ENCODE data around the gene HSD17B13.
"Not testable (repeated sequence)": the region's sequence is repeated elsewhere in the genome, so short reads cannot be mapped to it uniquely, and the experiment has no call there.

The HSD17B13 gene

DNA sequence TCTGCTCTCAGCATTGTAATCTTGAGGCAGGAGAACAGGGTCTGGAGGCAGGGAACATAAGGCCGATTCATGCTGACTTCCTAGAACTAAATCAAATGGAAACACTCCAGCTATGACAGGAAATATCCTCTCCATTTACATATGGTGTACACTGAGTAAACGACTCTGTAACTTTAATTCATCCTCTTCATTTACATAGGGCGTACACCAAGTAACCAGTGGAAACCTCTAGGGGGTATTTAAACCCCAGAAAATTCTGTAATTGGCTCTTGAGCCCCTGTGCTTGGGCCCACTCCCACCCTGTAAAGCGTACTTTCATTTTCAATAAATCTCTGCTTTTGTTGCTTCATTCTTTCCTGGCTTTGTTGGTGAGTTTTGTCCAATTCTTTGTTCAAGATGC is 7.7 kb downstream of the HSD17B13 start:
- not testable (repeated sequence) for DNase-seq

DNA sequence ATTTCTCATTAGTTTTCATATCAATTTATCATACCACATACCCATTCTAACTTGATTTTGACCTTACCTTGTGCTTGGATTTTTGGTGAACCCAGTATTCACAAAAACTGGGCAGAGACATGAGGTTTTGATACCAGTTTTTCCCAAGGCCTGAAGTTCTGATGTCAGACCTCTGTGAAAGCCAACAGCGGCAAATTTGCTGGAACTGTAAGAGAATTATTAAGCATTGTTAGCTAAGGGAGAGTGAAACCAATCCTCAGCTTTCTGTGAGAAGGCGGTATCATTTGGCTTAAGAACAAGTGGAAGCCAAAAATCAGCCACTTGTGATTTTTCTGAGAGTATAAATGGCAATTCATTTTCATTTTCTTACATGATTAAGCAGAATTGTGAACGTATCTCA is 8.9 kb downstream of the HSD17B13 start:
- DNase-seq: no peak

DNA sequence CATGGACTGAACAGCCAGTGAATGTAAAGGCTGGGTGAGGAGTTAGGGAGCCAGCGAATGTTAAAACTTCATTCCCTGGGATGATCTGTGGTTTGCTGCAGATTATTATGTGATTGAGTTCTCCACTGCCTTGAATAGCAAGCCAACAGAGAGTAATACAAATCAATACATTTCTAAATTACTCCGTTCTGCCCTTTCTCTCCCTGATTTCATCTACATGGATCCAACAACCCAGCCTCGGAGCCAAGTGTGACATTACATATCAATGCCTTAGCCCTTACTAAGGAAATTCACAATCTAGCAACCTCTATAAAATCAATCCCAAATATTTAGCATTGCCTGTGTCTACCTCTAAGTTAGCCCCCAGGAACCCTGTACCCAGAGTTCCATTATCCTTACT is 11.0 kb downstream of the HSD17B13 start:
- no peak for DNase-seq

DNA sequence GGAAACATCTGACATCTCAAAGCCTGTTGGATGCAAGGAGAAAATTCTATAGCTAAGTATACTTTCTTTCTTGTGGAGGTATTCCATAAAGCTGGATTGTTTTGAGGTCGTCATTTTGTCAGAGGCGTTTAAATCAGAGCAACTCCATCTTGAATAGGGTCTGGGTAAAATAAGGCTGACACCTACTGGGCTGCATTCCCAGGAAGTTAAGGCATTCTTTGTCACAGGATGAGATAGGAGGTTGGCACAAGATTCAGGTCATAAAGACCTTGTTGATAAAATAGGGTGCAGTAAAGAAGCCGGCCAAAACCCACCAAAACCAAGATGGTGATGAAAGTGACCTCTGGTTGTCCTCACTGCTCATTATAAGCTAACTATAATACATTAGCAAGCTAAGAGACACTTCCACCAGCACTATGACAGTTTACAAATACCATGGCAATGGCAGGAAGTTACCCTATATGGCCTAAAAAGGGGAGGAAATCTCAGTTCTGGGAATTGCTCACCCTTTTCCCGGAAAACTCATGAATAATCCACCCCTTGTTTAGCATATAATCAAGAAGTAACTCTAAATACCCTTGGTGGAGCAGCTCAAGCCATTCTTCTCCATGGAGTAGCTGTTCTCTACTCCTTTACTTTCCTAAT is 11.9 kb downstream of the HSD17B13 start:
- no peak for DNase-seq

DNA sequence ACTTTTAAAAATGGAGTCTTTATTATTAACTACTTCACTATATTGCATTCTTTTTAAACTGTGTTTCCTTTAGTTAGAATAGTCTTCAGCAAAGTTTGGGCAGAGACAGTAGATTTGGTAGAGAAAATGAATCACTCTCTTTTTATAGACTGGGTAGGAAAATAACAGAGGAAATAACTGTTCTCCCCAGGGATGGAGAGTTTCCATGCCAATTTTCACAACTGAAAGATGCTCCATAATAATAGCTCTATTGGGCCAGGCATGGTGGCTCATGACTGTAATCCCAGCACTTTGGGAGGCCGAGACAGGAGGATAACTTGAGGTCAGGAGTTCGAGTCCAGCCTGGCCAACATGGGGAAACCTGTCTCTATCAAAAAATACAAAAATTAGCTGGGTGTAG is 13.1 kb downstream of the HSD17B13 start:
- DNase-seq: no peak

DNA sequence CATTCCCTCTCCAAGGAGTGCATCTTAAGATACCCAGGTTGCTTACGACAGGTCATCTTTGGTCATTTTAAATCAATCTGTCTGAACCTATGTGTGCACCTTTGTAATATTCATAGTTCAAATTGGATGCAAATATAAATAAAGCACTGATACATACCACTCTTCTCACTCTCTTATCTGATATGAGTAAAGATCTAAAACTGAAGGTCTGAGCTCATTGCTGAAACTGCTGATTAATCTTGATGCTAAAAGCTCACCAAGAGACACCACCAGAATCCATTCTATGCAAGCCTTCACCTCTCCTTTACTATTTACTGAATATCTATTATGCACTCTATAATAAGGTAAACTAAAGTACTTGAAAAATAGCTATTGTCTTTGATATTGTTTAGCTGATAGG is 16.6 kb downstream of the HSD17B13 start:
- peak; percentile 33 for DNase-seq

DNA sequence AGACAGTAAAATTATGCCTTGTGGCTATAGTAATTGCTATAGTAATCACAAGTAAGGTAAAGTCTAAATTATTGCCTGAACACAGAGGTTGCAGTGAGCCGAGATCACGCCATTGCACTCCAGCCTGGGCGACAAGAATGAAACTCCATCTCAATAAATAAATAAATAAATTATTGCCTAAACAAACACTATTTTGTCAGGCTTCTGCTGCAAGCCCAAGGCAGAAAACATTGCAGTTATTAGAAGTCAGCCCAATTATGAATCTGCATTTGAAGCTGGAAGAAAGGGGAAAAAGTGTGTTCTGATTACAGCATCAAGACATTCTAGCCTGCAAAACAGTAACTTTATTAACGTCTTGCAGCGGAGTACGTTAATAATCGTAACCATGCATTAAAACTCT is 17.1 kb downstream of the HSD17B13 start:
- no peak for DNase-seq

DNA sequence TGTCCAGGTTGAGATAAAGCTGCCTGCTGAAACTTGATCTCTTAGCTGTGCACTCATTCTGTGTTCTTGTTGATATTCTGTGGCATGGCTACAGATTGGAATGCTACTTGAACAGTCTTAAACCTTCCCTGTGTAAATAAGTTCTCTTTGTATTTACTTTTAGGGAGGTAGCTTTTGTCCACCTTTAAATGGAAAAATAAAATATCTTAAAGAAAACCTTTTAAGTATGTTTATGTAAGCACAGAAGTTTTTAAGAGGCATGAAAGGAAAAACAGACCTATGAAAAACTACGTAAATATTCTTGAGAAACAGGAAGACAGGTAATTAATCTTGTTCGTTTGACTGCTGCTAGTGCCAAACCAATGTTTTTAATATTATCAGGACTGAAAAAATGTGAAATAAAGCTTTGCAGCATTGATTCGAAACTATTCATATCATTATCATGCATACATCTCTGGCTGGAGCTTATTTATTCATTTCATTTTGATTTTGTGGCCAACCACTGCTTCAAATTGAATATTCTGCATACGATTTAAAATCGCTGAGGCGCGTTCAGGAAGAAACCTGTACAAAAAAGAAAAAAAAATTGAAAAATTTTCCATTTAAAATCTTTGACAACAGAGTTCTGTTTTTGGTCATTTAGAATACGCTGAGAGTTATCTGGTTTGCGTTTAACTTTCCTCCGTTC is 17.8 kb downstream of the HSD17B13 start:
- no peak for DNase-seq

DNA sequence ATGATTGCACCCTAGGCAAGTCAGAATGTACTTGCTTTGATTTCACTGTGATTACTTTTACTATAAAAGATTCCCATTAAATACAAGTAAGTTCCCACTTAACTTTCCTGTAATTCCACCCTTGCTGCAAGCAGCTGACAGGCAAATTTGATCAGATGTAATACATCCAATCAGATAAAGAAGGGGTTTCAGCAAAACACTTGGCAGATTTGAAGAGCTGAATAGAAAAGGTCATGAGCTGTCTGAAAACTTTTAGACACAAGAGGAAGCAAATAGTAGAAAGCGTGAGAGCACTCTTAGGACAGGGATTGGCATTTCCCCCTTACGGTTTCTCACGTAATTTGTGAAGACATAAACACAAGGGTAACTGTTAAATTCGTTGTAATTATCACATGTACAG is 22.8 kb downstream of the HSD17B13 start:
- no peak for DNase-seq

DNA sequence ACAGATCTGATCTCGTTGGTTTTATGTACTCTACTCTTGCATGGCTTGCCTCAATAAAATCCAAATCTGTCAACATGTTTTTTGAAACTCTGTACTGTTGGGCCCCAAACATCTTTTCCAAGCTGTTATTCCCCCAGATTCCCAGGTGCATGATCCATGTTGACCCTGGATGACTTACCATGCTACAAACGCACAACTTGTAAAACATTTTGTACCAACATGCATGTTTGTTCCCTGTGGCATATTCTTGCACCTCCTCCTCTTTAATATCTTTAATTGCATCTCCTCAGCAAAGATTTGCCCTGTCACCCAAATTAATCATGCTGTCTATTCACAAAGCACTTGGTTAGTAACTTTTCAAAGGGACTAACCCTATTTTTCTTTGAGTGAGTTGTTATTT is 24.3 kb downstream of the HSD17B13 start:
- no peak for DNase-seq

DNA sequence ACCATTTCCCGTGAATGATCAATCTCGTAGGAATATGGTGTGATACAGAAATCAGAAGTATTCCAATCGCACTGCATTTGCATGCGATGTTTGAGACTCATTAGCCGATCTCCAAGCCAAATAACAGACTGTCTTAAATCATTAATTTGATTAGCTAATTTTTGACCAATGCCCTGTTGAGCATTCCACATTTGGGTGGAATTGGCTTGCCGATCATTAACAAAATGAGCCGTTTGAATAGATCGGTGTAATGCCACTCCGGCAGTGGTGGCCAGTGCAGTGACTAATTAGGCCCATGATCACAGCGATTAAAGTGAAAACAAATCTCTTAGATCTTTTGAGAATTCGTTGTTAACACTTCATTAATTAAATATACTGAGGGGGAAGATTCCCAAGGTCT is 27.8 kb downstream of the HSD17B13 start:
- not testable (repeated sequence) for DNase-seq

DNA sequence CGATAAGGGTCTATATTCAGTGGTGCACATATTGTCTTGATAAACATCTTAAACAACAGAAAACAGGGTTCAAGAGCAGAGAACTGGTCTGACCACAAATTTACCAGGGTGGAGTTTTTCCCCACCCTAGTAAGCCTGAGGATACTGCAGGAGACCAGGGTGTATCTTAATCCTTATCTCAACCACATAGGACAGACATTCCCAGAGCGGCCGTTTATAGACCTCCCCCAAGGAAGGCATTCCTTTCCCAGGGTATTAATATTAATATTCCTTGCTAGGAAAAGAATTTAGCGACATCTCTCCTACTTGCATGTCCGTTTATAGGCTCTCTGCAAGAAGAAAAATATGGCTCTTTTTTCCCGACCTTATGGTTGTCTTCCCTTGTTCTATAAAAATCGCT is 28.8 kb downstream of the HSD17B13 start:
- not testable (repeated sequence) for DNase-seq

DNA sequence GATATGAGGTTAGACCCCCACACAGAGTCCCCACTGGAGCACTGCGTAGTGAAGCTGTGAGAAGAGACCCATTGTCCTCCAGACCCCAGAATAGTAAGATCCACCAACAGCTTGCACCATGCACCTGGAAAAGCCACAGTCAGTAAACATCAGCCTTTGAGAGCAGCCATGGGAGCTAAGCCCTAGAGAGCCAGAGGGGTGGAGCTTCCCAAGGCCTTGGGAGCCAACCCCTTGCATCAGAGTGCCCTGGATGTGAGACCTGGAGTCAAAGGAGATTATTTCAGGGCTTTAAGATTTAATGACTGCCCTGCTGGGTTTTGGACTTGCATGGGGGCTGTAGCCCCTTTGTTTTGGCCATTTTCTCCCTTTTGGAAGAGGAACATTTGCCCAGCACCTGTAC is 35.7 kb downstream of the HSD17B13 start:
- no peak for DNase-seq

DNA sequence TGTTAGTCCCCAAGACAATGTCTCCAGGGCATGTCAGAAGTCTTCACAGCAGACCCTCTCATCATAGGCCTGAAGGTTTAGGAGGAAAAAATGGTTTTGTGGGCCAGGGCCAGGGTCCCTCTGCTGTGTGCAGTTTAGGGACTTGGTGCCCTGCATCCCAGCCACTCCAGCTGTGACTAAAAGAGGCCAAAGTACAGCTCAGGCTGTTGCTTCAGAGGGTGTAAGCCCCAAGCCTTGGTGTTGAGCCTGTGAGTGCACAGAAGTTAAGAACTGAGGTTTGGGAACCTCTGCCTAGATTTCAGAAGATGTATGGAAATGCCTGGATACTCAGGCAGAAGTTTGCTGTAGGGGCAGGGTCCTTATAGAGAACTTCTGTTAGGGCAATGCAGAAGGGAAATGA is 38.4 kb downstream of the HSD17B13 start:
- DNase-seq: not testable (repeated sequence)

DNA sequence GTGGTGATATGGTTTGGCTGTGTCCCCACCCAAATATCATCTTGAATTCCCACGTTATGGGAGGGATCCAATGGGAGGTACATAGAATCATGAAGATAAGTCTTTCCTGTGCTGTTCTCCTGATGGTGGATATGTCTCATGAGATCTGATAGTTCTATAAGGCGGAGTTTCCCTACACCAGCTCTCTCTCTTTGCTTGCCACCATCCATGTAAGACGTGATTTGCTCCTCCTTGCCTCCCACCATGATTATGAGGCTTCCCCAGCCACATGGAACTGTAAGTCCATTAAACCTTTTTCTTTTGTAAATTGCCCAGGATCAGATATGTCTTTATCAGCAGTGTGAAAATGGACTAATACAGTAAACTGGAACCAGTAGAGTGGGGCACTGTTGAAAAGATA is 39.5 kb downstream of the HSD17B13 start:
- no peak for DNase-seq

DNA sequence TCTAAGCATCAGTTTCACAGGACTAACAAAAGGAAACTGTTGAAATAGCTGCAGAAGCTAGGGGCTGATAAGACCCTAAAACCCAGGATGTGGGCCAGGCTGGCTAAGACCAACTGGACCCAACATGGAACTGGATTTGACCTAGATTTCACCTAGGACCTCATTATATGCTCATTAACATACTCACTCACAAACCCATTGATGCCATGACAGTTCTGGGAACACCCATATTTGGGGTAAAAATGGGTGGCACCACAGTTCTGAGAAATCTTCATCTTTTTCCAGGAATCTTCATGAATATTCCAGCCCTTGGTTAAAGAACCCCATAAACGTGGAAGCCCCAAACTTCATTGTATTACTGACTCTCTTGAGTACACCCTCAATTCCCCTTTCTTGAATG is 41.1 kb downstream of the HSD17B13 start:
- DNase-seq: no peak

DNA sequence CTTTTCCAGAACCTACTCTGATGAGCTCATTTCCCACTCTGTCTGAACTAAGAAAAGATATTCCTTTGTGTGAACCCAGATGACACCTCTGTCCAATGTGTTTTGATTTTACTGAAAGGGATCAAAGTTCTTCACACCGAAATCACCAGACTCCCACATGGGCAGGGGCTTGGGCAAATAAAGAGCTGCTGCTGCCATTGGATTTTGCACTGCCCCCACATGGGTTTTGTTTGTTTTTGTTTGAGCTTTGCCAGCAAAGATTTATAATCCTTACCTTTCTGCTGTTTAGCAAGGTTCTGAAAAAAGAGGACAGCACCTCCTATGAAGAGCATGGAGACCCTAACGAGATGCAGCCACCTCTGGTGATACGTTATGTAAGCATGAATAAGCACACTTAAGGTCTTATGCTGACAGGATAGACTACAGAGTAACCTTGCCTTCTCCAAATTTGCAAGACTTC is 44.3 kb downstream of the HSD17B13 start:
- DNase-seq: no peak

DNA sequence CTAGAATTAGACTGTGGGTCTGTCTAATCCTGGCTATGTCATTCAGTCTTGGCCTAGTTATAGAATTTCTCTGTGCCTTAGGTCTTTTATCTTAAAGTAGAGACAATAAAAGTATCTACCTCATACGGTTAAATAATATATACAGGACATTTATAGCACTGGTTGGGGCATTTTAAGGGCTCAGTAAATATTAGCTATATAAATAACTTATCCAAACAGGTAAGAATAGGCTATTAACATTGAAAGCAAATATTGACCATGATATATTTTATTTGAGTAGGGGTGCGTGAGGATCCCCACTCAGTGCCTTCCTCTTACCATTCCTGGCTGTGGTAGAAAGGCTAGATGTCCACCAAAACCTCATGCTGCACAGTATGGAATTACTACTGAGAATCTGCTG is 47.4 kb downstream of the HSD17B13 start:
- DNase-seq: no peak

DNA sequence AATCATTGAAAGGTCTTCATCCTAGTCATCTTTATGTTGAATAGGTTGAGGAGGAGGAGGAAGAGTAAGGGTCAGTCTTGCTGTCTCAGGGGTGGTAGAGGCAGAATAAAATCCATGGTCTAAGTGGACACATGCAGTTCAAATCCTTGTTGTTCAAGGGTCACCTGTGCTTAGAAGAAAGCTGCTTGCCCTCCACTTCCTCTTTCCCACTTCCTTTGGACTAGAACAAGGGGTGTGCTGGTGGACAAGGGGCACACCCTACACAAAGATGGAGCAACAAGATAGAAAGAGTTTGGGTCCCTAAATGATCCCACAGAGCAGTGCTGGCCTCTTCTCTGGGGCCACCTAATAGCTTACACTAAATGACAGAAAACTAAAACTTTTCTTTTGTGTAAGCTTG is 47.9 kb downstream of the HSD17B13 start:
- no peak for DNase-seq

DNA sequence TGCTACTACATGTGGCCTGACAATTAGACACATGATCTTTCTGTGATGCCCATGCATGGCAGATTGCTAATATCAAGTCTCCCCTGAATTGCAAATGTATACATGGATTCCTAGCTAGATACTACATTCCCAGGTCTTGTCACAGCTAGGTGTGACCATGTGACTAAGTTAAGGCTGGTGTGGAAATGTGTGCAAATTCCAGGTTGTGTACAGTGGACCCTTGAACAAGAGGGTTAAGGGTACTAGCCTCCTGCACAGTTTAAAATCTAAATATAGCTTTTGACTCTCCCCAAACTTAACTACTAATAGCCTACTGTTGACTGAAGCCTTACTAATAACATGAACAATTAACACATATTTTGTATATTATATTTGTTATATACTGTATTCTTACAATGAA is 48.4 kb downstream of the HSD17B13 start:
- DNase-seq: no peak

DNA sequence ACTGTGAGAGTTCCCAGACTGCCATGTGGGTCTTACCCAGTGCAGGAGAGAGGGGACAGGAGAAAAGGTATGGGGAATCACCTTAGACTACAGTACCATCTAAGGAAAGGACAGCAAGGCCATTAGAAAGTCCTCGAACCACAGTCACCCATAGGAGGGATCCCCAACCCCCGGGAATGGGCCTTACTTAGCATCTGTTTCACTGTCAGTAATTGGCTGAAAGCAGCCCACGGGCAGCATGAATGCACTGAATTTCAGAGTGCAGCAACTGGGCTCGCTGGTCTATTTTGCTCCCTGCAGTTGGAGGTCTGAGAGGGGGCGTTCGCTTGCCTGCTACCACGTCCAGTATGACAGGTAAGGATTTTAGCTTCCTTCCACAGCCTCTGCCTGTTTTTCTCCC is 51.9 kb downstream of the HSD17B13 start:
- DNase-seq: no peak

DNA sequence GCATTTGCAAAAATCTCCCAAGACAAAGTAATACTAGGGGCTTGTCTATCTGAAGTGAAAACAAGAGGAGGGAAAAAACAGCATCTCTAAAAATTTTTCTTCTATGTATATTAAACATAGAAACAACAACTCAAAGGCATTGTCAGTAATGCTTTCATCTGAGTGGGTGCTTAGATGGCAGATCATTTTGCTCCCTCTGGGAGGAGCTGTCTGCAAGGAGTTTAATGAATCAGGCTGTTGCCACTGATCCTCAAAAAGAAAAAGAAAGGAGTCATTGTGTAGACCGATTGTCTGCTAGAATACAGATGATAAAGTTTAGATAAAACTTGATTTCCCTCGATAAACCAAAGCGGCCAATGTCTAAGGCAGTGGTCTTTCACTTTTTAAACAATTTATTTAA is 52.5 kb downstream of the HSD17B13 start:
- DNase-seq: peak; percentile 9

DNA sequence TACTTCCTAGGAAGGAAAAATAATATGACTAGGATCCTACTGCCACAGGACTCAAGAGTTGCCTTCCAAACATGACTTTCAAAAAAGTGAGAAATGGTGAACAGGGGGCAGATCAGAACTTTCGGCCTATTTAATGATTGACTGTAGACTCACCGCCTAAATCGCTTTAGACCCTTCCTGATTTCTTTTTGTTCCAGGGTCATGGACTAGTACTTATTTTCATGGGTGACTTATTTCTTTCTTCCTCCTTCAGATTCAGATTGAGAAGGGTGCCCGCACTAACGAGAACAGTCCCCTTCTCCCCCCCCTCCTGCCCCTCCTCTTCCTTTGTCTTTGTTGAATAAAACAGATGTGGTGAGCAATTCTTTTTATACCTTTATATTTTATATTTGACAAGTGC is 54.3 kb downstream of the HSD17B13 start:
- no peak for DNase-seq

DNA sequence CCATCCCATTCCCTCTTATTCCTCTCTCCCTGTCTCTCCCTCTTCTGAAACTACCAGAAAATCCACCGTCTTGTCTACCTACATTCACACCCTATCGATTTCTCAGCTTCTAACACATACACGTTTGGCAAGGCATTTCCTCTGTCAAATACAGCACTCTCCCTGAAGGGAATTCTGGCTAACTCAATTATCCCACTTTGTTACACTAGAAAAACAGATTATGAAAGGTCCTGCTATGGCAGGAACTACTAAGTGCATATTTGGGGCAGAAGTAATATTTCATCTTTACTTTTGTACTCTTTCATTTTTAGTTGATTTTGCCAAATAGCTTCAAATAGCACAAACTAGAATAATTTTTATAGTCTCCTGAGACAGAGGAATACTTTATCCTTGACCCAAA is 55.7 kb downstream of the HSD17B13 start:
- no peak for DNase-seq

DNA sequence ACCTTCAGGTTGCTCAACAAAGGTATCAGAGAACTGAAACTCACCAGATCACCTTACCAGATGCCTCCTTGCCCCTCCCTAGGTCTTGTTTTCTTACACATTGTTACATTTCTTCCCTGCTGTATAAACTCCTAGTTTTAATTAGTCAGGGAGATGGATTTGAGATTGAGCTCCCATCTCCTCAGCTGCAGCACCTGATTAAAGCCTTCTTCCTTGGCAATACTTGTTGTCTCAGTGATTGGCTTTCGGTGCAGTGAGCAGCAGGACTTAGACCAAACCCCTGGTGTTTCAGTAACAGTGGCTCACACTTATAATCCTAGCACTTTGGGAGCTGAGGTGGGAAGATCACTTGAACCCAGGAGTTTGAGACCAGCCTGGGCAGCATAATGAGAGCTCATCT is 59.8 kb downstream of the HSD17B13 start:
- DNase-seq: no peak
